Activated gamma-delta T cell (primary cell): ENCODE data around the gene RNF5.

Experiments
- DNase-seq: peaks from one replicate; lab custom pipeline; 2025; lab: John Stamatoyannopoulos, UW

RNF5 gene

GRCh38 chr6:32151863-32152768 lies 26.1 kb upstream of the RNF5 start, which contains the start of gene PRRT1:
Gene PRRT1, minus strand, starts transcription at chr6:32151939. Its CDS starts 112 bp downstream, at chr6:32151827.
- DNase-seq: no peak

GRCh38 chr6:32152769-32153563 lies 25.2 kb upstream of the RNF5 start:
- no peak for DNase-seq

GRCh38 chr6:32153564-32154513 lies 24.4 kb upstream of the RNF5 start, which contains the start of gene PPT2:
Gene PPT2, plus strand, starts transcription at chr6:32154141. Its CDS starts 454 bp downstream, at chr6:32154595.
- DNase-seq: peak; percentile 52

- no peak for DNase-seq
These were observed 23.6 kb upstream of the RNF5 start for GRCh38 chr6:32154514-32155161.

- no peak for DNase-seq
These were observed 21.3 kb upstream of the RNF5 start for GRCh38 chr6:32156891-32157290.

GRCh38 chr6:32158052-32158451 lies 20.2 kb upstream of the RNF5 start:
- DNase-seq: no peak

GRCh38 chr6:32163559-32164258 lies 14.5 kb upstream of the RNF5 start:
- no peak for DNase-seq

GRCh38 chr6:32164295-32164694 lies 13.9 kb upstream of the RNF5 start, which contains the start of gene EGFL8:
Gene EGFL8, plus strand, starts transcription at chr6:32164595. Its CDS starts 1,571 bp downstream, at chr6:32166166.
- DNase-seq: no peak

- DNase-seq: no peak
These were observed 11.7 kb upstream of the RNF5 start for GRCh38 chr6:32166411-32167061.

GRCh38 chr6:32167154-32167760 lies 10.9 kb upstream of the RNF5 start:
- DNase-seq: no peak

GRCh38 chr6:32167761-32168262 lies 10.4 kb upstream of the RNF5 start:
- no peak for DNase-seq

- no peak for DNase-seq
These were observed 9.9 kb upstream of the RNF5 start for GRCh38 chr6:32168350-32168749.

- no peak for DNase-seq
These were observed 9.2 kb upstream of the RNF5 start for GRCh38 chr6:32168807-32169591.

- DNase-seq: no peak
These were observed 7.9 kb upstream of the RNF5 start for GRCh38 chr6:32170294-32170693.

GRCh38 chr6:32171234-32171633 lies 7.0 kb upstream of the RNF5 start:
- no peak for DNase-seq

GRCh38 chr6:32173051-32173727 lies 5.0 kb upstream of the RNF5 start:
- no peak for DNase-seq

- no peak for DNase-seq
These were observed 3.8 kb upstream of the RNF5 start for GRCh38 chr6:32174416-32174815.

GRCh38 chr6:32175322-32175710 lies 2.9 kb upstream of the RNF5 start:
- no peak for DNase-seq
